Ammon's horn (tissue), 1 donor: ENCODE results near the gene ANGPT4.

Experiments used
- DNase-seq: peaks from one replicate; pipeline ENCODE4 v3.0.0-alpha.2; 2016; ENCODE audit warnings: low spot score

The ANGPT4 gene

DNA sequence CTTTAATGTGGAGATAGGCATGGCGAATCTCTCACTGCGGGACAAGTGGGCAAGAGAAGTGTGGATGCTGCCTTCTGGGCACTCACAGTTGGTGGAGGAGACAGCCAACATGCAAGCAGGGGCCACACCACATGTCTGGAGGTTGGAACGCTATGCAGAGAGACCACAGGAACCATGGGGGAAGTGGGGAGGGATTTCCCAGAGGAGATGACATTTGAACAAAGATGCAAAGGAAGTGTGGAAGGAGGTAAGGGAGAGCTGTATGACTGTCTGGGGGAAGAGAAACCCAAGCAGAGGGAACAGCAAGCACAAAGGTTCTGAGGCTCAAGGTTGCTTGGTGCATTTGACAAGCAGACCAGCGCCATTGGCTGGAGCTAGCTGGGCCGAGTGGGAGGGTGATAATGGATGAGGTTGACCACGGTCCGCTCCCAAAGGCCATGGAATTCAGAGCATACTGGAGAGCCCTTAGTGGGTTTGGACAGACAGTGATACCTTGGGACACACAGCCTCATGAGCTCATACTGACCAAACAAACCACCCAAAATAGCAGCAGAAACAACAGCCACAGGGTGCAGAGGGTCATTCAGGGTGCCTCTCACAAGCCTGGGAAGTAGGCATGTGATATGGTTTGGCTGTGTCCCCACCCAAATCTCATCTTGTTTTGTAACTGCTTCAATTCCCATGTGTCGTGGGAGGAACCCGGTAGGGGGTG is 90.3 kb downstream of the ANGPT4 start:
- DNase-seq: no peak

GRCh38 chr20:824916-825315 is 91.2 kb downstream of the ANGPT4 start:
- DNase-seq: no peak

GRCh38 chr20:824490-824889 is 91.6 kb downstream of the ANGPT4 start:
- no peak for DNase-seq

GRCh38 chr20:823574-823902 is 92.6 kb downstream of the ANGPT4 start:
- DNase-seq: no peak

DNA sequence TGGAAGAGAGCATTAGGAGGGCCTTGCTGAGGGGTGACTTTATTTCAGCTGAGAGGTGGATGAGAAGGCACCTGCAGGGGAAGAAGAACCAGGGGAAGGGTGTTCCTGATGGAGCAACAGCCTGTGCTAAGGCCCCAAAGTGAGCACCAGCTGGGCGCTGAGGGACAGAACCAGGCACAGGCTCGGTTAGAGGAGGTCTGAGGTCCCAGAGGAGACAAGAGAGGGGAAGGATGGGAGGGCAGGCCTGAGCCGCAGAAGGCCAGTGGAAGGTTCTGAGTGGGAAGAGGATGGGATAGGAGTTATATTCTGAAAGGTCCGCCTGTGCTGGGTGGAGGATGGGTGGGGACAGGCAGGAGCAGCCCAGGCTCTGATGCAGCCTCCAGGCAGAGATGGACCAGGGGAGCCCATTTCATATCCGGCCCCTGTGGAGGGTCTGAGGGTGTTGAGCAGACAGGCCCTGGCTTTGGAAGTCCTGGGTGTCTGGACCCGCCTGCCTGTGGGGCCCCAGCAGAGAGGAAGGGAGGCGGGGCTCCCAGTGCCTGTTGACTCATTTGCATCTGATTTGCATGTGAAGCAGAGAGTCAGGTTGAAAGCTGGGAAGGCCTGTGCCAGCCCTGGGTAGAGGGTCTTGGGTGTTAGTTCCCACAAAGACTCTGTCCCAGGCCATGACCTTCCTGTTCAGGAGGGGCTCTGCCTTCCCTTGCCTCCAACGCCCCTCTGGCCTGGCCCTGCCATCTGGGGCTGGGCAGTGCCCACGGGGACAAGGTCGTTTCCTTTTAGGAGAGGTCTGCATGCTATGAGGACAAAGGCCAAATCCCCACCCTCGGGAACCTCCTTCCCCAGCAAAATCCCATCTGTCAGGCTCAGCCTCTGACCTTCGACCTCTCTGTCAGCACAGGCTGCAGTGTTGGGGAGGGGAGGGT is 93.2 kb downstream of the ANGPT4 start:
- DNase-seq: no peak

- no peak for DNase-seq
Measured at GRCh38 chr20:821731-822065, 94.4 kb downstream of the ANGPT4 start.

DNA sequence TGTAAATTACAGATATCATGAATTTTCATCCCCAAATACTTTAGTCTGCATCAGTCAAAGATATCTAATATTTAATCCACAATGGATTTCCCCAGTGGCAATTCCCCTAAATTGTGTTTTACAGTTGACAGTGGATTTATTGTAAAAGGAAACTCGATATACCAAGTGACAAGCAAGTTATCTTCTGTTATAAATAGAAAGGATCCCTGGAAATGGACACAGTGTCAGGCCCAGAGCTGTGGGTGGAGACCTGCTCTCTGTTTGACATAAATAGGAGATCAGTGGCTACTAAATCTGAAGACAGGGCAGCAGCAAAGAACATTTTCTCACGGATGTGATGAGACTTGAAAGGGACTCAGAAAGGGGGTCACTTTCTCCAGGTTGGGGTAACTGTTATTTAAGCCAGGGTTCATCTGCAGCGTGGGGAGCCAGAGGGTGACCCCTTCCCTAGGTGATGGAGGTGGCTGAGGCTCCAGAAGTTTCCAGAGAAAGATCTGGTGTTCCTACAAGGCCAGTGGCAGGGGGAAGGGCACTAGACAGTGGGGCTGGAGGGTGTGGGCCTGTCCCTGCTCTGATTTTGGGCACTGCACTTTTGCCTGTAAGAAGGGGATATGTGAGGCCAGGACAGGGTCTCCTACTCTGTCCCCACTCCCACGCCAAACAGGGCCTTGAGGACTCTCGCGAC is 94.9 kb downstream of the ANGPT4 start:
- no peak for DNase-seq

DNA sequence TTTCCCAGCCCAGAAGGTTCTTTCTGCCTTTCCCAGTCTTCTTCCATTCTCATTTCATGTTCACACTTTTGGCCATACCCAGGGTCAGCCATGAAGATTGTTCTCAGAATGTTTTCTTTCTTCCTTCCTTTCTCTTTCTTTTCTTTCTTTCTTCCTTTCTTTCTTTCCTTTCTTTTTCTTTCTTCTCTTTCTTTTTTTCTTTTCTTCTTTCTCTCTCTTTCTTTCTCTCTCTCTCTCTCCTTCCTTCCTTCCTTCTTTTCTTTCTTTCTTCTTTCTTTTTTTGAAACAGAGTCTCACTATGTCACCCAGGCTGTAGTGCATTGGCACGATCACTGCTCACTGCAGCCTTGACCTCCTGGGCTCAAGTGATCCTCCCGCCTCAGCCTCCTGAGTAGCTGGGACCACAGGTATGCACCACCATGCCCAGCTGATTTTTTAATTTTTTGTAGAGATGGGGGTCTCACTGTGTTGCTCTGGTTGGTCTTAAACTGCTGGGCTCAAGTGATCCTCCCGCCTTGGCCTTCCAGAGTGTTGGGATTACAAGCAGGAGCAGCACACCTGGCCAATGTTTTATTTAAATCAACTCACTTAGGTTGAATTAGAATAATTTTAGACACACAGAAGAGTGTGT is 95.7 kb downstream of the ANGPT4 start:
- DNase-seq: no peak
